PC-9 (cell line): ENCODE data around the gene ADGRA1. TPM values are rescaled to one million over a fixed set of nuclear protein-coding genes. Genes with fewer than 3 reads are reported as not detected.
"Not testable (repeated sequence)": the region's sequence is repeated elsewhere in the genome, so short reads cannot be mapped to it uniquely, and the experiment has no call there.

Experiments used
- BruUV-seq: library from RNA; stranded (reverse); fragments of 400-500 nt; replicated peaks from 2 replicates; lab custom pipeline; 2021; lab: Mats Ljungman, UMichigan
- CTCF ChIA-PET: fragments of 300-600 bp; sonication (Branson Sonifier 250); formaldehyde crosslinking; loops from one replicate; lab custom pipeline; 2022; ENCODE audit warnings: antibody characterized with exemption; lab: Charles Lee
- POLR2A ChIA-PET: fragments of 300-600 bp; sonication (Branson Sonifier 250); formaldehyde crosslinking; loops from one replicate; lab custom pipeline; 2022; ENCODE audit warnings: antibody characterized with exemption; ENCODE audit not compliant: unreplicated experiment; lab: Charles Lee
- DNase-seq, 2 experiments: peaks; one replicate each; pipeline versions ENCODE4 v3.0.0 to v3.0.0-alpha.2; 2015 to 2022; ENCODE audit warnings: mixed read lengths in 1 of 2
- H2AFZ ChIP-seq: fragments of 200-600 bp; sonication (generic); 2 replicates; pipeline ENCODE4 v1.8.1; 2017; ENCODE audit warnings: antibody characterized with exemption
- H3F3A ChIP-seq: fragments of 200-600 bp; sonication (generic); 2 replicates; pipeline ENCODE4 v1.8.1; 2017; ENCODE audit warnings: antibody characterized with exemption, mild to moderate bottlenecking, low read depth; ENCODE audit not compliant: insufficient read depth
- H3K27ac ChIP-seq: fragments of 200-600 bp; sonication (generic); 2 replicates; pipeline ENCODE4 v1.6.1; 2016; ENCODE audit warnings: mixed run types
- H3K27me3 ChIP-seq: fragments of 200-600 bp; sonication (generic); 2 replicates; pipeline ENCODE4 v1.6.1; 2016; ENCODE audit warnings: low read depth, mixed run types; ENCODE audit not compliant: insufficient read depth
- H3K36me3 ChIP-seq: fragments of 200-600 bp; sonication (generic); 2 replicates; pipeline ENCODE4 v1.6.1; 2016; ENCODE audit warnings: low read depth, mixed run types
- H3K4me1 ChIP-seq: fragments of 200-600 bp; sonication (generic); replicated peaks from 2 replicates; pipeline ENCODE4 v1.6.1; 2016; ENCODE audit warnings: mixed run types; ENCODE audit not compliant: insufficient read depth
- H3K4me2 ChIP-seq: fragments of 200-600 bp; sonication (generic); 2 replicates; pipeline ENCODE4 v1.6.1; 2017; ENCODE audit warnings: mixed run types
- H3K4me3 ChIP-seq: fragments of 200-600 bp; sonication (generic); 2 replicates; pipeline ENCODE4 v1.6.1; 2016; ENCODE audit warnings: mixed run types
- H3K79me2 ChIP-seq: fragments of 200-600 bp; sonication (generic); 2 replicates; pipeline ENCODE4 v1.6.1; 2017; ENCODE audit warnings: low read depth, mixed run types
- H3K9me2 ChIP-seq: fragments of 200-600 bp; sonication (generic); 2 replicates; pipeline ENCODE4 v1.8.1; 2017; ENCODE audit warnings: mild to moderate bottlenecking; ENCODE audit not compliant: insufficient read depth
- H3K9me3 ChIP-seq: fragments of 200-600 bp; sonication (generic); 2 replicates; pipeline ENCODE4 v1.8.1; 2016; ENCODE audit warnings: low read depth; ENCODE audit not compliant: insufficient read depth
- H4K20me1 ChIP-seq: fragments of 200-600 bp; sonication (generic); 2 replicates; pipeline ENCODE4 v1.8.1; 2017; ENCODE audit not compliant: insufficient read depth
- CTCF ChIP-seq: fragments of 200-600 bp; sonication (generic); conservative IDR thresholded peaks from 2 replicates; pipeline ENCODE4 v1.6.1; 2017; ENCODE audit warnings: mixed run types, antibody characterized with exemption, mild to moderate bottlenecking, moderate library complexity
- EZH2 ChIP-seq: fragments of 200-600 bp; sonication (generic); IDR thresholded peaks from 2 replicates; pipeline ENCODE4 v1.8.0; 2017; ENCODE audit warnings: antibody characterized with exemption, low read depth
- intact Hi-C: fragments of 100-400 bp; cut with micrococcal nuclease; formaldehyde crosslinking; loops from one replicate; pipeline ENCODE4 v1.10.0; 2022; ENCODE audit not compliant: unreplicated experiment
- total RNA-seq: library from RNA; stranded (reverse); gene quantifications from 2 replicates; pipeline ENCODE4 v1.2.3, GENCODE V29; 2021

Gene ADGRA1
- total RNA-seq, 1 experiment from 2014 or later, result not detected

- POLR2A ChIA-PET, result no interaction called here
These were observed 46.8 kb downstream of the ADGRA1 start for GRCh38 chr10:133134411-133135115.

GRCh38 chr10:133135116-133135465 lies 47.4 kb downstream of the ADGRA1 start:
- Histone ChIP-seq H3K36me3 (no peaks in the 10 kb centered on the region), H3K27ac (no peak overlapping the region), H3K4me2 (no peak overlapping the region), H3F3A (no peaks in the 10 kb centered on the region), H3K27me3 (peaks cover 11% of the 10 kb centered on the region; the same call in 1 of the 2 replicates), H3K9me3 (no peaks in the 10 kb centered on the region), H3K79me2 (no peaks in the 10 kb centered on the region), H3K4me1 (no peaks in the 10 kb centered on the region), H2AFZ (no peak overlapping the region), H3K9me2 (no peaks in the 10 kb centered on the region), H4K20me1 (no peaks in the 10 kb centered on the region), H3K4me3 (no peak overlapping the region)
- BruUV-seq, result no TSS peak
- no peak for DNase-seq
- no peak for TF ChIP-seq EZH2
- TF ChIP-seq CTCF, result no peak
- ChIA-PET CTCF (no interaction called here), POLR2A (no interaction called here)
- intact Hi-C loops, result no loop called here

More at GRCh38 chr10:133134411-133135115, 46.8 kb downstream of the ADGRA1 start:
- no peaks in the 10 kb centered on the region for H3K9me2 ChIP-seq
- no peaks in the 10 kb centered on the region for H3K79me2 ChIP-seq
- H3K4me1 ChIP-seq, result no peaks in the 10 kb centered on the region
- intact Hi-C loops, result no loop called here
- H3K27ac ChIP-seq, result no peak overlapping the region
- no peaks in the 10 kb centered on the region for H4K20me1 ChIP-seq
- no peaks in the 10 kb centered on the region for H3F3A ChIP-seq
- no peaks in the 10 kb centered on the region for H3K36me3 ChIP-seq
- H3K4me3 ChIP-seq, result no peak overlapping the region
- no peak for DNase-seq
- BruUV-seq, result no TSS peak
- no peak overlapping the region for H3K4me2 ChIP-seq
- no peak for TF ChIP-seq CTCF
- no peak for TF ChIP-seq EZH2
- CTCF ChIA-PET, result no interaction called here
- H3K9me3 ChIP-seq, result no peaks in the 10 kb centered on the region
- peaks cover 11% of the 10 kb centered on the region; the same call in 1 of the 2 replicates for H3K27me3 ChIP-seq
- H2AFZ ChIP-seq, result no peak overlapping the region

- H3K27ac ChIP-seq, H3F3A ChIP-seq, H3K4me2 ChIP-seq, H3K9me3 ChIP-seq, H3K4me1 ChIP-seq, H4K20me1 ChIP-seq, CTCF ChIA-PET, H3K9me2 ChIP-seq, H3K36me3 ChIP-seq, BruUV-seq, POLR2A ChIA-PET, intact Hi-C loops, H2AFZ ChIP-seq, H3K79me2 ChIP-seq, H3K4me3 ChIP-seq, DNase-seq: not testable (repeated sequence)
- peaks cover 35% of the 10 kb centered on the region; the same call in 1 of the 2 replicates for H3K27me3 ChIP-seq
These were observed 49.9 kb downstream of the ADGRA1 start for GRCh38 chr10:133137486-133138145.
